Subcutaneous abdominal adipose tissue (tissue), 5 donors: ENCODE results near the gene DUT.
A peak's percentile ranks its signal among the peaks of the same experiment; 100 is the strongest.

Experiments
- H3K27ac ChIP-seq: one replicate; pipeline ENCODE4 v1.7.0; 2013; ENCODE audit warnings: low read depth, mild to moderate bottlenecking, inconsistent platforms, low read length, moderate library complexity
- H3K27me3 ChIP-seq, 5 donors: one replicate each; pipeline ENCODE4 v1.7.0; 2013; ENCODE audit warnings: low read length in 5 of 5, inconsistent platforms in 1 of 5; ENCODE audit not compliant: control insufficient read depth in 5 of 5, insufficient read depth in 4 of 5
- H3K36me3 ChIP-seq, 5 donors: one replicate each; pipeline ENCODE4 v1.7.0; 2013; ENCODE audit warnings: low read length in 5 of 5; ENCODE audit not compliant: control insufficient read depth in 5 of 5, insufficient read depth in 5 of 5
- H3K4me1 ChIP-seq, 5 donors: one replicate each; pipeline ENCODE4 v1.7.0; 2013; ENCODE audit warnings: low read length in 5 of 5, mild to moderate bottlenecking in 3 of 5, moderate library complexity in 1 of 5; ENCODE audit not compliant: control insufficient read depth in 5 of 5, insufficient read depth in 5 of 5
- H3K4me3 ChIP-seq, 5 donors: one replicate each; pipeline ENCODE4 v1.7.0; 2013; ENCODE audit warnings: low read length in 5 of 5, low read depth in 1 of 5
- H3K9ac ChIP-seq, 5 donors: one replicate each; pipeline ENCODE4 v1.7.0; 2013; ENCODE audit warnings: low read length in 5 of 5, mild to moderate bottlenecking in 4 of 5, moderate library complexity in 3 of 5
- H3K9me3 ChIP-seq, 5 donors: one replicate each; pipeline ENCODE4 v1.7.0; 2013; ENCODE audit warnings: low read length in 5 of 5; ENCODE audit not compliant: control insufficient read depth in 5 of 5
- donor health status: healthy.
- donor health status: healthy.
- donor health status: healthy.
- donor health status: healthy.
- donor health status: healthy.

The DUT gene

DNA sequence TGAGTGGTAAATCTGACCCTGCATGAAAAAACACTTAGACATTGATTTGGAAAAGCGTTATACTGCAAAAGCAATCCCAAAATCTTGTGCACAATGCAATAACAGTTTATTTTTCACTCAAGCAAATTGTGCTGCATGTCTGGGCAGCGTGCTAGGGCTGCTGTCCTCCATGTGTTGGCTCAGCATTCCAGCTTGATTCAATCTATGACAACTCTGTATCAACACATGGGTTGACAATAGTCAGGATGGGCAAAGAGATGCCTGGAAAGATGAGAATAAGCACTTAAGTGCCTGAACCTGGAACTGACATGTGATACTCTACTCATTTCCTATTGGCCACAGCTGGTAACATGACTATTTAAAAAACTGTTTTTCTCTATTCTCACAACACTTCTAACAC lies 51.8 kb downstream of the DUT start:
- no peak overlapping the region for H3K9ac ChIP-seq
- H3K27me3 ChIP-seq: no peaks in the 10 kb centered on the region
- no peaks in the 10 kb centered on the region for H3K36me3 ChIP-seq
- H3K4me1 ChIP-seq: peaks cover 0 to 3% (median under 1%) of the 10 kb centered on the region in 5 donors
- no peak overlapping the region for H3K27ac ChIP-seq
- no peak overlapping the region for H3K4me3 ChIP-seq
- H3K9me3 ChIP-seq: no peaks in the 10 kb centered on the region

DNA sequence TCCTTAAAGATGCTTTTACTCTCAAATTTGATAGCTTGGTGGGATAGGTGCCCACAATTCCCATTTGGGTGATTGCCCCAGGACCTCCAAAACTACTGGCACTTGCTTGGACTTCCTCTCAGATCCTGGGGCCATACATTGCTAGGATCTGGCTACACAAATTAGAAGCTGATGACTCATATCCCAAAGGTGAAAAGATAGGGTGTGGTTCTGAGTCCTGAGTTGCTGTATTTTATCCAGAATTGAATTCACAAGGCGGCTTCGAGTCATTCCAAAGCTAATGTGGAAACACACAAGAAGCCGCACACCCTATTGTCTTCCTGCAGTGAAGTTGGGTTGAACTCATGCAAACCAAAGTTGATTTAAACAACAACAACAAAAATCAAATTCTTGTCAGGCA lies 53.4 kb downstream of the DUT start:
- Histone ChIP-seq H3K9ac (no peak overlapping the region), H3K4me3 (no peak overlapping the region), H3K27me3 (no peaks in the 10 kb centered on the region), H3K27ac (no peak overlapping the region), H3K4me1 (peaks cover 2 to 18% (median 11%) of the 10 kb centered on the region in 5 donors), H3K9me3 (no peaks in the 10 kb centered on the region), H3K36me3 (no peaks in the 10 kb centered on the region)

DNA sequence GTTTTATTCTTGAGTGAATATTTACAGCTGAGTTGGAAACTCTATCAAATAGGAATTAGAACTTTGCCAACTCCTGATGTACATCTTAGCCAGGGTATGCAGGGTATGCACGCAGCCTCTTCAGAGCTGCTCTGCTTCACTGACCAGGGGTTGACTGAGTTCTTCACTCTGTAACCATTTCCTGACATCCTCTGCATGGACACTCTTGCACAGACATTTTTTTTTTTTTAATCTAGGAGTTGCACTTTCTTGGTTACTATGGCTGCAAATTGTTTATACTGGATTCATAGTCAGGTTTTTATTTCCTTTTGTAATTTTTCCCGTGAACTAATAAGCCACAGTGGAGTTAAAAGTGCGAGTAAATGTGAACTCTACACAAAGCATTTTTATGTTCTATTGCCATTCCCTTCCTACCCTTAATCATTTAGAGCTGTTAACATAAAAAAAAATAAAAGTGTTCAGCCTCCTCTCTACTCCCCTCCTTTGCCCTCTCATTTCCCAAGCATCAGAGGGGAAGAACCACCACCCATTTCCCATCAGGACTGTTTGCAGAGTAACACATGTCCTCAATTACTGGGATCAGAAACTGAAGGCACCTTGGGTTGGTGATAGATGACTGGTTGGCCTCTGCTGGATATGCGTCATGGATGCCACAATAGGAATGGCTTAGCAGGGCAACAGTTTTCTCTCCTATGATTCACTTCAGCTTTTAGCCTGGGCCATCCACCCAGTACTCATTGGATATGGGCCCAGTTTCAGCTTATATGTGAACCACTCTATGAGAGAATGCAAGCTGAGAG lies 54.0 kb downstream of the DUT start:
- Histone ChIP-seq H3K9me3 (no peaks in the 10 kb centered on the region), H3K9ac (no peak overlapping the region), H3K27me3 (no peaks in the 10 kb centered on the region), H3K27ac (no peak overlapping the region), H3K4me1 (peaks cover 4 to 18% (median 12%) of the 10 kb centered on the region in 5 donors), H3K4me3 (no peak overlapping the region), H3K36me3 (no peaks in the 10 kb centered on the region)

- H3K4me1 ChIP-seq: peaks cover 11 to 31% (median 23%) of the 10 kb centered on the region in 5 donors
- H3K27me3 ChIP-seq: no peaks in the 10 kb centered on the region
- H3K9ac ChIP-seq: no peak overlapping the region
- no peaks in the 10 kb centered on the region for H3K36me3 ChIP-seq
- H3K27ac ChIP-seq: no peak overlapping the region
- H3K4me3 ChIP-seq: no peak overlapping the region
- no peaks in the 10 kb centered on the region for H3K9me3 ChIP-seq
Observed at GRCh38 chr15:48388016-48388851, 57.0 kb downstream of the DUT start.

GRCh38 chr15:48388910-48389309 lies 57.7 kb downstream of the DUT start:
- peak overlapping the region; percentile 96 for H3K27ac ChIP-seq

GRCh38 chr15:48389691-48390143 lies 58.5 kb downstream of the DUT start:
- Histone ChIP-seq H3K9ac (peak overlapping the region in 3 of 5 donors; percentile 13 to 66 (median 46)), H3K27me3 (no peaks in the 10 kb centered on the region), H3K4me1 (peaks cover 11 to 46% (median 36%) of the 10 kb centered on the region in 5 donors), H3K27ac (peak overlapping the region; percentile 96), H3K36me3 (no peaks in the 10 kb centered on the region), H3K9me3 (no peaks in the 10 kb centered on the region), H3K4me3 (peak overlapping the region in 1 of 5 donors; percentile 17)

More at GRCh38 chr15:48388910-48389309, 57.7 kb downstream of the DUT start:
- Histone ChIP-seq H3K4me3 (no peak overlapping the region), H3K4me1 (peaks cover 11 to 38% (median 29%) of the 10 kb centered on the region in 5 donors), H3K9ac (peak overlapping the region in 1 of 5 donors; percentile 66), H3K9me3 (no peaks in the 10 kb centered on the region), H3K36me3 (no peaks in the 10 kb centered on the region), H3K27me3 (no peaks in the 10 kb centered on the region)

DNA sequence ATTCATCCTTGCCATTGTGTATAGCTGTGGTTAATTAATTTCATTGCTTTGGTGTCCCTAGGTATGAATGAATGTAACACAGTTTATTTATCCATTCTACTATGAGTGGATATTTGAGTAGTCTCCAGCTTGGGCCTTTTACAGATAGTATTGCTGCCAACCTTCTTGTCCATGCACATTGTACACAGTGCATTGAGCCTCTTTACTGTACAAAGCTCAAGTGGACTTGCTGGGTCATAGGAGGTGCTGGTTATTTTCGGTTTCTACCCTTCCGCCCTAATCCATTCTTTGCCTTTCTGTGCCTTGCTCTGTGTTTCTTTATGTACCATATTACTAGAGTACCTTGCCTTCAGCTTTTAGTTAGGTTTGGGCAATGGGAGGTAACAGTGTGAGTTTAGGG lies 60.7 kb downstream of the DUT start:
- Histone ChIP-seq H3K36me3 (no peaks in the 10 kb centered on the region), H3K4me1 (peaks cover 18 to 64% (median 52%) of the 10 kb centered on the region in 5 donors), H3K27me3 (no peaks in the 10 kb centered on the region), H3K9ac (peak overlapping the region in 3 of 5 donors; percentile 1 to 26 (median 9)), H3K4me3 (no peak overlapping the region), H3K27ac (peak overlapping the region; percentile 96), H3K9me3 (no peaks in the 10 kb centered on the region)

- Histone ChIP-seq H3K4me1 (peaks cover 18 to 64% (median 52%) of the 10 kb centered on the region in 5 donors), H3K27ac (peak overlapping the region; percentile 96), H3K27me3 (no peaks in the 10 kb centered on the region), H3K9me3 (no peaks in the 10 kb centered on the region), H3K4me3 (no peak overlapping the region), H3K9ac (peak overlapping the region in 3 of 5 donors; percentile 1 to 26 (median 9)), H3K36me3 (no peaks in the 10 kb centered on the region)
Observed at GRCh38 chr15:48392356-48392755, 61.1 kb downstream of the DUT start.
